H9 (cell line): Measurements from ENCODE around the gene HOXB8. TPM values are rescaled to one million over a fixed set of nuclear protein-coding genes. Genes with fewer than 3 reads are reported as not detected.

ENCODE experiments used
- DNase-seq: peaks from one replicate; pipeline ENCODE4 v3.0.0-alpha.2; 2017
- H2AFZ ChIP-seq: one replicate; pipeline ENCODE4 v1.6.1; 2013; ENCODE audit warnings: mild to moderate bottlenecking, low read length, control low read depth, moderate library complexity
- H2AK5ac ChIP-seq: 2 replicates; pipeline ENCODE4 v1.6.1; 2013; ENCODE audit warnings: low read length, control low read depth, mixed read lengths; ENCODE audit not compliant: insufficient read length
- H2BK120ac ChIP-seq: one replicate; pipeline ENCODE4 v1.6.1; 2013; ENCODE audit warnings: low read depth, mild to moderate bottlenecking, low read length, control low read depth, inconsistent platforms; ENCODE audit not compliant: poor library complexity, severe bottlenecking
- H2BK12ac ChIP-seq: 2 replicates; pipeline ENCODE4 v1.6.1; 2013; ENCODE audit warnings: low read length, control low read depth, mixed read lengths, low read depth; ENCODE audit not compliant: insufficient read length
- H2BK15ac ChIP-seq: 2 replicates; pipeline ENCODE4 v1.6.1; 2013; ENCODE audit warnings: low read depth, low read length, control low read depth
- H2BK20ac ChIP-seq: one replicate; pipeline ENCODE4 v1.6.1; 2013; ENCODE audit warnings: low read depth, mild to moderate bottlenecking, low read length, control low read depth, inconsistent platforms; ENCODE audit not compliant: poor library complexity, severe bottlenecking
- H2BK5ac ChIP-seq: 2 replicates; pipeline ENCODE4 v1.6.1; 2013; ENCODE audit warnings: low read length, control low read depth, mixed read lengths; ENCODE audit not compliant: insufficient read length
- H3K14ac ChIP-seq: 2 replicates; pipeline ENCODE4 v1.6.1; 2013; ENCODE audit warnings: low read length, control low read depth; ENCODE audit not compliant: insufficient read depth
- H3K18ac ChIP-seq: 2 replicates; pipeline ENCODE4 v1.6.1; 2013; ENCODE audit warnings: low read depth, mild to moderate bottlenecking, mixed read lengths, low read length, control low read depth; ENCODE audit not compliant: insufficient read length
- H3K23ac ChIP-seq: 2 replicates; pipeline ENCODE4 v1.6.1; 2013; ENCODE audit warnings: low read length, control low read depth, mixed read lengths, low read depth; ENCODE audit not compliant: insufficient read length
- H3K23me2 ChIP-seq: 2 replicates; pipeline ENCODE4 v1.6.1; 2013; ENCODE audit warnings: low read depth, mild to moderate bottlenecking, mixed read lengths, low read length, control low read depth; ENCODE audit not compliant: insufficient read length, poor library complexity, severe bottlenecking
- H3K27ac ChIP-seq: 2 replicates; pipeline ENCODE4 v1.5.1; 2013; ENCODE audit warnings: low read length, control low read depth, mixed read lengths, low read depth; ENCODE audit not compliant: insufficient read length
- H3K27me3 ChIP-seq: 2 replicates; pipeline ENCODE4 v1.6.1; 2013; ENCODE audit warnings: low read length, control low read depth, inconsistent platforms; ENCODE audit not compliant: insufficient read depth
- H3K4ac ChIP-seq: 2 replicates; pipeline ENCODE4 v1.6.1; 2013; ENCODE audit warnings: low read depth, mild to moderate bottlenecking, control low read depth, inconsistent platforms, low read length, moderate library complexity
- H3K4me1 ChIP-seq: 2 replicates; pipeline ENCODE4 v1.6.1; 2013; ENCODE audit warnings: low read length, control low read depth, inconsistent platforms; ENCODE audit not compliant: insufficient read depth
- H3K4me2 ChIP-seq: 2 replicates; pipeline ENCODE4 v1.6.1; 2013; ENCODE audit warnings: low read length, control low read depth, mixed read lengths; ENCODE audit not compliant: insufficient read length, insufficient read depth
- H3K56ac ChIP-seq: 2 replicates; pipeline ENCODE4 v1.6.1; 2013; ENCODE audit warnings: low read depth, mild to moderate bottlenecking, mixed read lengths, low read length, control low read depth; ENCODE audit not compliant: insufficient read length
- H3K79me1 ChIP-seq: 2 replicates; pipeline ENCODE4 v1.6.1; 2013; ENCODE audit warnings: low read depth, mild to moderate bottlenecking, moderate library complexity, low read length, control low read depth, inconsistent platforms; ENCODE audit not compliant: insufficient read depth, poor library complexity, severe bottlenecking
- H3K79me2 ChIP-seq: 2 replicates; pipeline ENCODE4 v1.6.1; 2013; ENCODE audit warnings: low read length, control low read depth, inconsistent platforms; ENCODE audit not compliant: insufficient read depth
- H3K9ac ChIP-seq: 2 replicates; pipeline ENCODE4 v1.6.1; 2013; ENCODE audit warnings: low read length, control low read depth, mixed read lengths; ENCODE audit not compliant: insufficient read length; ENCODE audit errors: extremely low read depth
- H3K9me3 ChIP-seq: one replicate; pipeline ENCODE4 v1.6.1; 2013; ENCODE audit warnings: low read depth, low read length, inconsistent platforms; ENCODE audit not compliant: control insufficient read depth
- H3T11ph ChIP-seq: one replicate; pipeline ENCODE4 v1.6.1; 2013; ENCODE audit warnings: mild to moderate bottlenecking, low read length, control low read depth, inconsistent platforms
- H4K20me1 ChIP-seq: one replicate; pipeline ENCODE4 v1.6.1; 2013; ENCODE audit not compliant: control insufficient read depth, insufficient read length, insufficient read depth
- H4K5ac ChIP-seq: 2 replicates; pipeline ENCODE4 v1.6.1; 2013; ENCODE audit warnings: low read depth, mild to moderate bottlenecking, mixed read lengths, low read length, control low read depth; ENCODE audit not compliant: insufficient read length
- H4K8ac ChIP-seq: replicated peaks from 2 replicates; pipeline ENCODE4 v1.6.1; 2013; ENCODE audit warnings: low read length, control low read depth, mixed read lengths, low read depth; ENCODE audit not compliant: insufficient read length
- H4K91ac ChIP-seq: 2 replicates; pipeline ENCODE4 v1.6.1; 2013; ENCODE audit warnings: low read depth, mild to moderate bottlenecking, moderate library complexity, mixed read lengths, low read length, control low read depth; ENCODE audit not compliant: insufficient read length
- H3K27ac Mint-ChIP-seq, 3 experiments: 2 replicates in 2 of 3; 3 replicates in 1 of 3; pipeline ENCODE4 v1.8.0; 2020 to 2021; ENCODE audit warnings: mixed read lengths in 3 of 3, mild to moderate bottlenecking in 1 of 3, moderate library complexity in 1 of 3
- H3K27me3 Mint-ChIP-seq: 2 replicates; pipeline ENCODE4 v1.8.0; 2021; ENCODE audit warnings: low read depth, mild to moderate bottlenecking, moderate library complexity, mixed read lengths
- H3K36me3 Mint-ChIP-seq, 3 experiments: 2 replicates in 2 of 3; 3 replicates in 1 of 3; pipeline ENCODE4 v1.8.0; 2020 to 2021; ENCODE audit warnings: low read depth in 3 of 3, mixed read lengths in 3 of 3; ENCODE audit not compliant: insufficient read depth in 1 of 3
- H3K4me1 Mint-ChIP-seq, 2 experiments: 2 replicates each; pipeline ENCODE4 v1.8.0; 2020; ENCODE audit warnings: mixed read lengths in 2 of 2
- H3K4me3 Mint-ChIP-seq, 2 experiments: 2 replicates in 1 of 2; 3 replicates in 1 of 2; pipeline ENCODE4 v1.8.0; 2020 to 2021; ENCODE audit warnings: mild to moderate bottlenecking in 2 of 2, mixed read lengths in 2 of 2, moderate library complexity in 1 of 2
- H3K9me3 Mint-ChIP-seq, 2 experiments: 2 replicates in 1 of 2; 3 replicates in 1 of 2; pipeline ENCODE4 v1.8.0; 2020; ENCODE audit warnings: mild to moderate bottlenecking in 2 of 2, mixed read lengths in 2 of 2, moderate library complexity in 1 of 2
- CTCF ChIP-seq: fragments of 200-600 bp; sonication (generic); conservative IDR thresholded peaks from 3 replicates; pipeline ENCODE4 v1.8.0; 2021; ENCODE audit warnings: antibody characterized with exemption, mild to moderate bottlenecking
- WGBS: extraction: QIAGEN DNeasy Blood & Tissue Kit; methylation state at CpG from one replicate; pipeline ENCODE4 v1.1.7; 2013; ENCODE audit warnings: missing lambda C conversion rate, low lambda C conversion rate, mixed read lengths; ENCODE audit not compliant: insufficient read length; ENCODE audit errors: extremely low coverage; 5-methylcytosine and 5-hydroxymethylcytosine counted together
- total RNA-seq: library from RNA; stranded (reverse); gene quantifications from 2 replicates; pipeline ENCODE4 v1.2.1, GENCODE V29; 2021

Gene HOXB8
- total RNA-seq, 1 experiment from 2014 or later: not detected

DNA sequence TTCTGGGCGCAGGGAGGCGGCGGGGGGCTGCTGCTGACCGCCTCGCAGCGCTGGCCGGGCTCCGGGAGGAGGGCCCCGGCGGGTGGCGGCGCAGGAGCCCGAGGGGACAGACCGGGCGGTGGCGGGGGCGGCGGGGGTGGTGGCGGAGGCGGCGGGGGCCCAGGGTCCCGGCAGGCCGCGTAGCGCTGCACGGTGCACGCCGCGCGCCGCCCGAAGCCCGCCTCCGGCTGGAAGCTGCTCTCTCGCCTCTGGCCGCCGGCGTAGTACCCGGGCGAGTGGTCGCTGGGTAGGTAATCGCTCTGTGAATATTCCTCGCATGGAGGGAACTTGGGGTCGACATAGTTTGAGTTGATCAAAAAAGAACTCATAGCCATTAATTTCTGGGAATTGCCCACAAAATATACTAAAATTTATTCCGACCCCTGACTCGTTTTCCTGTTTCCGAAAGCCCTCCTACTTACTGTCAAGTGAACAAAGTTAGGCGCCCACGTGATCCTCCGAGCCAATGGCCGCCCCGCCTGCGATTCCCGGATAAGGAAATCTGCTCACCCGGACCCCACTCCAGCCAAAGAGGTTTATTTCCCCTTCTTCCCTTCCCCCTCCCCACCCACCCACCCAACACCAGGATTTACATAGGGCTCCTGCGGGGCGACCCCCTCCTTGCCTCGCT lies 37.0 kb downstream of the HOXB8 start, which contains the start of gene HOXB4:
TSS of gene HOXB4 (minus strand) at position 405 of the 670 bp plus-strand sequence. CDS start at position 374, 31 bp downstream.
- Mint-ChIP-seq H3K27me3 (peaks cover 51% of the 10 kb centered on the region), H3K27ac (no peak within 1 kb of the TSS), H3K36me3 (no peaks in the 10 kb centered on the region; a peak in 2 of 7 replicates), H3K4me3 (peak within 1 kb of the TSS; percentile 38 to 70), H3K9me3 (peaks cover 7 to 17% of the 10 kb centered on the region in 2 experiments; a peak in 4 of 5 replicates), H3K4me1 (peaks cover 2 to 33% of the 10 kb centered on the region in 2 experiments)
- no peak within 1 kb of the TSS for H2BK120ac ChIP-seq
- no peaks in the 10 kb centered on the region for H3K23me2 ChIP-seq
- H2AFZ ChIP-seq: no peak within 1 kb of the TSS
- H2AK5ac ChIP-seq: no peak within 1 kb of the TSS
- H4K20me1 ChIP-seq: no peaks in the 10 kb centered on the region
- H4K91ac ChIP-seq: no peak within 1 kb of the TSS
- H4K5ac ChIP-seq: no peak within 1 kb of the TSS
- no peak within 1 kb of the TSS for H3K14ac ChIP-seq
- H2BK12ac ChIP-seq: no peak within 1 kb of the TSS
- no peaks in the 10 kb centered on the region for H3K79me1 ChIP-seq
- H3K27ac ChIP-seq: no peak within 1 kb of the TSS
- TF ChIP-seq CTCF: no peak
- no peak within 1 kb of the TSS for H3K18ac ChIP-seq
- no peak within 1 kb of the TSS for H2BK15ac ChIP-seq
- H3K56ac ChIP-seq: no peak within 1 kb of the TSS
- H3K4me2 ChIP-seq: no peak within 1 kb of the TSS
- H2BK5ac ChIP-seq: no peak within 1 kb of the TSS
- H3K9ac ChIP-seq: no peak within 1 kb of the TSS
- H3K4me1 ChIP-seq: no peaks in the 10 kb centered on the region
- H3K9me3 ChIP-seq: no peaks in the 10 kb centered on the region
- peak; percentile 90 for DNase-seq
- no peaks in the 10 kb centered on the region for H3K79me2 ChIP-seq
- H3K23ac ChIP-seq: no peak within 1 kb of the TSS
- H3K27me3 ChIP-seq: peaks cover 96% of the 10 kb centered on the region
- H4K8ac ChIP-seq: no peak within 1 kb of the TSS
- no peak within 1 kb of the TSS for H2BK20ac ChIP-seq
- H3K4ac ChIP-seq: no peak within 1 kb of the TSS
- WGBS: no CpG with 5 or more reads among the region's 58 CpGs
- no peak within 1 kb of the TSS for H3T11ph ChIP-seq
